Calu3 (cell line): ENCODE data around the gene TRMT112. TPM values are rescaled to one million over a fixed set of nuclear protein-coding genes. Genes with fewer than 3 reads are reported as not detected.

ENCODE experiments used
- BruUV-seq: library from RNA; stranded (reverse); fragments of 400-500 nt; replicated peaks from 2 replicates; lab custom pipeline; 2021; lab: Mats Ljungman, UMichigan
- CTCF ChIA-PET: fragments of 300-600 bp; sonication (Branson Sonifier 250); formaldehyde crosslinking; loops from one replicate; lab custom pipeline; 2022; ENCODE audit warnings: antibody characterized with exemption; lab: Charles Lee
- DNase-seq: peaks from one replicate; pipeline ENCODE4 v3.0.0; 2022
- H3K27ac Mint-ChIP-seq: one replicate; pipeline ENCODE4 v1.8.0; 2022; ENCODE audit warnings: mixed read lengths; ENCODE audit not compliant: unreplicated experiment
- H3K27me3 Mint-ChIP-seq: one replicate; pipeline ENCODE4 v1.8.0; 2022; ENCODE audit warnings: mixed read lengths; ENCODE audit not compliant: unreplicated experiment
- H3K36me3 Mint-ChIP-seq: one replicate; pipeline ENCODE4 v1.8.0; 2022; ENCODE audit warnings: mild to moderate bottlenecking, moderate library complexity, mixed read lengths; ENCODE audit not compliant: insufficient read depth, unreplicated experiment
- H3K4me1 Mint-ChIP-seq: one replicate; pipeline ENCODE4 v1.8.0; 2022; ENCODE audit warnings: mild to moderate bottlenecking, low read depth, mixed read lengths; ENCODE audit not compliant: unreplicated experiment
- H3K4me3 Mint-ChIP-seq: one replicate; pipeline ENCODE4 v1.8.0; 2022; ENCODE audit warnings: mild to moderate bottlenecking, low read depth, moderate library complexity, mixed read lengths; ENCODE audit not compliant: unreplicated experiment
- H3K9me3 Mint-ChIP-seq: one replicate; pipeline ENCODE4 v1.8.0; 2022; ENCODE audit warnings: low read depth, mixed read lengths; ENCODE audit not compliant: unreplicated experiment
- CTCF ChIP-seq: fragments of 200-600 bp; IDR thresholded peaks from one replicate; pipeline ENCODE4 v1.8.0; 2022; ENCODE audit warnings: antibody characterized with exemption; ENCODE audit not compliant: unreplicated experiment
- intact Hi-C: fragments of 100-400 bp; cut with micrococcal nuclease; formaldehyde crosslinking; loops from one replicate; pipeline ENCODE4 v1.10.0; 2022; ENCODE audit not compliant: unreplicated experiment
- total RNA-seq: library from RNA; stranded (reverse); gene quantifications from 2 replicates; pipeline ENCODE4 v1.2.3, GENCODE V29; 2022

The TRMT112 gene
- total RNA-seq, 1 experiment from 2014 or later = 197 TPM

- DNase-seq = peak; percentile 65
- CTCF ChIA-PET = interaction anchor here (0.5 to 2.9 kb wide), 9 partner anchors 12 to 294 kb away, joined by 3 to 16 read pairs (median 4); partner anchors contain the start of genes PRDX5 and TRMT112
- no TSS peak for BruUV-seq
- Mint-ChIP-seq H3K9me3 (no peaks in the 10 kb centered on the region), H3K27me3 (no peaks in the 10 kb centered on the region), H3K27ac (peak overlapping the region; percentile 89), H3K4me1 (peaks cover 35% of the 10 kb centered on the region), H3K4me3 (peak overlapping the region; percentile 40), H3K36me3 (peaks cover 40% of the 10 kb centered on the region)
- no peak for TF ChIP-seq CTCF
- intact Hi-C loops = loop anchor here (5.0 kb wide), 1 partner anchor 296 kb away; no protein-coding TSS in a partner anchor
Observed at GRCh38 chr11:64356498-64357411, 39.4 kb upstream of the TRMT112 start.

- peak; percentile 71 for TF ChIP-seq CTCF
- peaks cover 27% of the 10 kb centered on the region for H3K36me3 Mint-ChIP-seq
- H3K4me3 Mint-ChIP-seq = peak overlapping the region; percentile 61
- H3K9me3 Mint-ChIP-seq = no peaks in the 10 kb centered on the region
- BruUV-seq = TSS peak; percentile 9
- intact Hi-C loops = loop anchor here (1.0 to 5.0 kb wide), 2 partner anchors 38 to 297 kb away; partner anchors contain the start of gene TRMT112
- no peaks in the 10 kb centered on the region for H3K27me3 Mint-ChIP-seq
- CTCF ChIA-PET = interaction anchor here (0.5 to 4.6 kb wide), 28 partner anchors 9 to 720 kb away, joined by 3 to 168 read pairs (median 6); partner anchors contain the start of genes ESRRA, PRDX5, STIP1 and TRMT112
- DNase-seq = peak; percentile 93
- peak overlapping the region; percentile 82 for H3K27ac Mint-ChIP-seq
- peaks cover 28% of the 10 kb centered on the region for H3K4me1 Mint-ChIP-seq
Observed at GRCh38 chr11:64355078-64355940, 38.0 kb upstream of the TRMT112 start.

- Mint-ChIP-seq H3K9me3 (no peaks in the 10 kb centered on the region), H3K27ac (no peak overlapping the region), H3K4me1 (peaks cover 18% of the 10 kb centered on the region), H3K4me3 (no peak overlapping the region), H3K36me3 (peaks cover 14% of the 10 kb centered on the region), H3K27me3 (no peaks in the 10 kb centered on the region)
- BruUV-seq = no TSS peak
- intact Hi-C loops = no loop called here
- TF ChIP-seq CTCF = no peak
- DNase-seq = no peak
- CTCF ChIA-PET = interaction anchor here (0.9 to 4.6 kb wide), 6 partner anchors 10 to 84 kb away, joined by 3 to 168 read pairs (median 24); partner anchors contain the start of genes ESRRA, PRDX5 and TRMT112
Observed at GRCh38 chr11:64353715-64354506, 36.6 kb upstream of the TRMT112 start.
